Left ventricle myocardium inferior (tissue), 1 donor: ENCODE data around the gene PITX1. TPM values are rescaled to one million over a fixed set of nuclear protein-coding genes. Genes with fewer than 3 reads are reported as not detected.

Experiments
- DNase-seq: peaks from one replicate; pipeline ENCODE4 v3.0.0-alpha.2; 2020
- H3K27ac ChIP-seq: fragments of 200-600 bp; replicated peaks from 2 replicates; pipeline ENCODE4 v1.8.0; 2021
- H3K27me3 ChIP-seq: fragments of 200-600 bp; 2 replicates; pipeline ENCODE4 v1.8.0; 2021; ENCODE audit warnings: low read depth
- H3K36me3 ChIP-seq: fragments of 200-600 bp; 2 replicates; pipeline ENCODE4 v1.8.0; 2021
- H3K4me1 ChIP-seq: fragments of 200-600 bp; 2 replicates; pipeline ENCODE4 v1.8.0; 2021
- H3K4me3 ChIP-seq: fragments of 200-600 bp; 2 replicates; pipeline ENCODE4 v1.8.0; 2021; ENCODE audit warnings: mild to moderate bottlenecking, moderate library complexity
- H3K9me3 ChIP-seq: fragments of 200-600 bp; replicated peaks from 2 replicates; pipeline ENCODE4 v1.8.0; 2021
- CTCF ChIP-seq: fragments of 200-600 bp; IDR thresholded peaks from 2 replicates; pipeline ENCODE4 v1.8.0; 2021; ENCODE audit warnings: antibody characterized with exemption, mild to moderate bottlenecking, borderline replicate concordance
- intact Hi-C: fragments of 100-400 bp; cut with micrococcal nuclease; formaldehyde crosslinking; loops from one replicate; pipeline ENCODE4 v1.11.0; 2022
- total RNA-seq: library from RNA; stranded (reverse); fragmentation: NEBNext Ultra II Directional; extraction: Animal tissue kit (Norgen Biotek cat#: 25700); gene quantifications from one replicate; pipeline ENCODE4 v1.2.1, GENCODE V29; 2021
- donor health status: DM: no; HTN: yes; CAD: no; lungs with severe emphysema.

The PITX1 gene
- total RNA-seq, 1 donor from 2014 or later = not detected

DNA sequence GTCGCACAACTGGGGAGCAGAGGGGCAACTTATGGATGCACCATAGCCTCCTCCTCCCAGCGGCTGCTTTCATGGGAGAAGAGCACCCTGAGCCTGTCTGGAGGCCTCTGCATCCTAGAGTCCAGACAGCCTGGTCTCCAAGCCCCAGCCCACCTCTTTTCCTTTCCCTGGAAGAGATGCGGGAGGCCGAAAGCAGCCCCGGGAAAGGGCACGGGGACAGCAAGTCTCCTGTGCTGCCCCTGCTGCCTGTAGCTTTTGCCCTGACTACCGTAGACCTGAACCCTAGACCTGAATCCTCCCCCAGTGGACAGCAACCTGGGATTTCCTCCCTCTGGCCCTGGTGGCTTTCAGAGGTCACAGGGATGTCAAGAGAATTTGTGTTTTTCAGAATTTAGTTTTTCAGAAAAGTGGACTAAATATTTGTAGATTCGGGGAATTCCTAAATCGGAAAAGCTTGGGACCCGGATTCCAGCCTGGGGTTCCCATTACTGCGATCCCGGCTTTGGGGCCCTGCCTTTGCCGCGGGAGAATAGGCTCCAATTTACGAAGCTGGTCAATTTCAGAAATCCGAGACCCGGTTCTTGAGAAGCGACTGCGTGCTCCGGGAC is 4.3 kb upstream of the PITX1 start:
- no peak for TF ChIP-seq CTCF
- intact Hi-C loops = no loop called here
- H3K27ac ChIP-seq = no peak overlapping the region
- no peak overlapping the region for H3K4me3 ChIP-seq
- peaks cover 35% of the 10 kb centered on the region for H3K4me1 ChIP-seq
- peaks cover 100% of the 10 kb centered on the region for H3K27me3 ChIP-seq
- H3K9me3 ChIP-seq = no peaks in the 10 kb centered on the region
- H3K36me3 ChIP-seq = no peaks in the 10 kb centered on the region
- no peak for DNase-seq

GRCh38 chr5:135037519-135038204 is 3.6 kb upstream of the PITX1 start:
- DNase-seq = no peak
- Histone ChIP-seq H3K4me3 (no peak overlapping the region), H3K36me3 (no peaks in the 10 kb centered on the region), H3K4me1 (peaks cover 42% of the 10 kb centered on the region), H3K27me3 (peaks cover 100% of the 10 kb centered on the region), H3K27ac (no peak overlapping the region), H3K9me3 (no peaks in the 10 kb centered on the region)
- intact Hi-C loops = no loop called here
- no peak for TF ChIP-seq CTCF

DNA sequence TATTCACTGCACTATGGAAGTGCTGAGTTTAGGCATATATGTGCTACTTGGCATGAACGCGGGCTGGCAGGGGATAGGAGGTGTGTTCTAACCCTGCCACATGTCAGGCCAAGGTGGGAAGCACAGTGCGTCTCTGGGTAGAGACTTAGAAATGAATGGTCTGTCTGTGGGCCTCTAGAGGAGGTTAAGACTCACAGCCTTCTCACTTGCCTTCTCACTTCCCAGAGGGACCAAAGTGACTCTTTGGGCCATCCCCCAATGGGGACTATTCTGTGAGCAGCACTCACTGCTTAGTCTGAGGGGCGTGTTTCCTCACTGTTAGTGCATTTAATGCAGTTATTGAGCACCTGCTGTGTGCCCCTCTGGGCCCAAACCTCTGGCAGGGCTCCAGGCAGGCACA is 2.4 kb upstream of the PITX1 start:
- no peaks in the 10 kb centered on the region for H3K36me3 ChIP-seq
- no peak overlapping the region for H3K27ac ChIP-seq
- intact Hi-C loops = no loop called here
- H3K4me3 ChIP-seq = no peak overlapping the region
- H3K27me3 ChIP-seq = peaks cover 100% of the 10 kb centered on the region
- no peaks in the 10 kb centered on the region for H3K9me3 ChIP-seq
- H3K4me1 ChIP-seq = peaks cover 49% of the 10 kb centered on the region
- no peak for TF ChIP-seq CTCF
- DNase-seq = no peak

DNA sequence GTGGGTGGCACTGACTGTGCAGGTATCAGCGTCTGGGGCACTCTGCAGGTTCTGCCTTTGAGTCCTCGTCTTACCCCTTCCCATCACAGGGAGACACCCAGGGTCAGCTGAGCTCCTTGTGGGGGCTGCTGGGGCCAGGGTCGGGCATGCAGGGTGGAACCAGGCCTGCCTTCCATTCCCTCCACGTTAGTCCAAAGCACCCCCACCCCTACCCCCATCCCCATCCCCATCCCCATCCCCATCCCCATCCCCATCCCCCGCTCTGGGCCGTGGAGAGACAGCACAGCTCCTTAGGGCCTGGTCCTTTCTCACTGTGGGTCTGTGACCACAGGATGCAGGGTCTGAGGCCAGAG is 1.6 kb upstream of the PITX1 start:
- Histone ChIP-seq H3K4me1 (peaks cover 54% of the 10 kb centered on the region), H3K27ac (no peak overlapping the region), H3K36me3 (no peaks in the 10 kb centered on the region), H3K9me3 (no peaks in the 10 kb centered on the region), H3K27me3 (peaks cover 100% of the 10 kb centered on the region), H3K4me3 (no peak overlapping the region)
- intact Hi-C loops = no loop called here
- TF ChIP-seq CTCF = no peak
- DNase-seq = no peak

GRCh38 chr5:135034963-135035677 is 1.1 kb upstream of the PITX1 start:
- Histone ChIP-seq H3K27ac (no peak overlapping the region), H3K9me3 (no peaks in the 10 kb centered on the region), H3K4me1 (peaks cover 55% of the 10 kb centered on the region), H3K4me3 (no peak overlapping the region), H3K36me3 (no peaks in the 10 kb centered on the region), H3K27me3 (peaks cover 100% of the 10 kb centered on the region)
- intact Hi-C loops = no loop called here
- TF ChIP-seq CTCF = no peak
- no peak for DNase-seq
